VCaP (cell line): ENCODE results near the gene FBXW11.

Source experiments
- H3K27ac ChIP-seq: fragments of 450-650 bp; 2 replicates; pipeline ENCODE4 v1.5.1; 2017
- TF ChIP-seq, protein P1 (sequence below): fragments of 450-650 bp; conservative IDR thresholded peaks from 2 replicates; pipeline ENCODE4 v1.5.1; 2017; ENCODE audit warnings: mild to moderate bottlenecking, moderate library complexity

Gene FBXW11

GRCh38 chr5:171816666-171817065 is 189.8 kb downstream of the FBXW11 start:
- H3K27ac ChIP-seq: no peak overlapping the region
- TF ChIP-seq, protein P1, sequence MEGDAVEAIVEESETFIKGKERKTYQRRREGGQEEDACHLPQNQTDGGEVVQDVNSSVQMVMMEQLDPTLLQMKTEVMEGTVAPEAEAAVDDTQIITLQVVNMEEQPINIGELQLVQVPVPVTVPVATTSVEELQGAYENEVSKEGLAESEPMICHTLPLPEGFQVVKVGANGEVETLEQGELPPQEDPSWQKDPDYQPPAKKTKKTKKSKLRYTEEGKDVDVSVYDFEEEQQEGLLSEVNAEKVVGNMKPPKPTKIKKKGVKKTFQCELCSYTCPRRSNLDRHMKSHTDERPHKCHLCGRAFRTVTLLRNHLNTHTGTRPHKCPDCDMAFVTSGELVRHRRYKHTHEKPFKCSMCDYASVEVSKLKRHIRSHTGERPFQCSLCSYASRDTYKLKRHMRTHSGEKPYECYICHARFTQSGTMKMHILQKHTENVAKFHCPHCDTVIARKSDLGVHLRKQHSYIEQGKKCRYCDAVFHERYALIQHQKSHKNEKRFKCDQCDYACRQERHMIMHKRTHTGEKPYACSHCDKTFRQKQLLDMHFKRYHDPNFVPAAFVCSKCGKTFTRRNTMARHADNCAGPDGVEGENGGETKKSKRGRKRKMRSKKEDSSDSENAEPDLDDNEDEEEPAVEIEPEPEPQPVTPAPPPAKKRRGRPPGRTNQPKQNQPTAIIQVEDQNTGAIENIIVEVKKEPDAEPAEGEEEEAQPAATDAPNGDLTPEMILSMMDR: no peak

DNA sequence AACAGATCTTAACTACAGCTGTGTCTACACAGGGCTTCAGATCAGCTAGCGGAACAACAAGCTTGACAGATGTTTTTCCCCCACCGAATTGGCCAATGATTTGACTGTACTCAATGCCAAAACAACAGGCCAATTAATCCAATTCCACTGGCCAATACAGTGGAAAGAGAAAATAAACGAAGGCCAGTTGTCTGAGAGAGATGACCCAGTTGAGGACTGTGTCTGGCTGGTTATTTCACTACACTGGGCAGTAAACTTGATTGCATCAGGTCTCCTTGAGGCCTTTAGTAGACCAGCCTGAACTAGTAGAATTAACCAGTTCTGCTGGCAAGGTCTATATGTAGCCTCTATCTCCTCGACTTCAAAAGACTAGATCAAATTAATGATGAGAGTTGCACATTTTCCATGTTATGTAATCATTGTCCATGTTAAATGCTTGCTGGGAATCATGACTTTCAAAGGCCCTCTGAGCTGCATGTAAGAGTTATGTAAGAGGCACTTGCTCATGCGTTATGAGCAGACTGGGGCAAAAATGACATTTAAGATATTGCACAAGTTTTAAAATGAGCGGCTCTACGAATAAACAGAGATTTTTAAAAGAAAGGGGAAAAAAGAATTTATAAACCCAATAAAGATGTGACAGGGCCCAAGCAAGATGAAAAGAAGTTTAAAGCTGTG is 192.5 kb downstream of the FBXW11 start:
- TF ChIP-seq, protein P1: no peak
- H3K27ac ChIP-seq: no peak overlapping the region

GRCh38 chr5:171813270-171813669 is 193.2 kb downstream of the FBXW11 start:
- H3K27ac ChIP-seq: no peak overlapping the region
- TF ChIP-seq, protein P1: no peak
